Measurements from ENCODE around the gene MRGPRD. TPM values are rescaled to one million over a fixed set of nuclear protein-coding genes. Genes with fewer than 3 reads are reported as not detected.
"Not testable (repeated sequence)": the region's sequence is repeated elsewhere in the genome, so short reads cannot be mapped to it uniquely, and the experiment has no call there.

MRGPRD gene
- total RNA-seq, 1 experiment from 2014 or later: not detected

- DNase-seq (ENCODE audit: low read depth): no peak
Measured at GRCh38 chr11:68994161-68994893, 13.5 kb upstream of the MRGPRD start.

- DNase-seq (ENCODE audit: low read depth): no peak
Measured at GRCh38 chr11:68993546-68993945, 12.8 kb upstream of the MRGPRD start.

- DNase-seq (ENCODE audit: low read depth): no peak
Measured at GRCh38 chr11:68992743-68993255, 12.0 kb upstream of the MRGPRD start.

- no peak for DNase-seq (ENCODE audit: low read depth)
Measured at GRCh38 chr11:68990995-68991780, 10.4 kb upstream of the MRGPRD start.

- no peak for DNase-seq (ENCODE audit: low read depth)
Measured at GRCh38 chr11:68989936-68990606, 9.3 kb upstream of the MRGPRD start.

- DNase-seq (ENCODE audit: low read depth): no peak
Measured at GRCh38 chr11:68988491-68988890, 7.7 kb upstream of the MRGPRD start.

GRCh38 chr11:68987211-68987610, 6.4 kb upstream of the MRGPRD start:
- no peak for DNase-seq (ENCODE audit: low read depth)

- DNase-seq (ENCODE audit: low read depth): no peak
Measured at GRCh38 chr11:68983801-68984200, 3.0 kb upstream of the MRGPRD start.

GRCh38 chr11:68982134-68982533, 1.3 kb upstream of the MRGPRD start:
- no peak for DNase-seq (ENCODE audit: low read depth)

- no peak for DNase-seq (ENCODE audit: low read depth)
Measured at GRCh38 chr11:68979931-68980775, 633 bp downstream of the MRGPRD start.

- no peak for DNase-seq (ENCODE audit: low read depth)
Measured at GRCh38 chr11:68978931-68979594, 1.7 kb downstream of the MRGPRD start.

GRCh38 chr11:68978626-68978930, 2.2 kb downstream of the MRGPRD start:
- DNase-seq (ENCODE audit: low read depth): no peak

GRCh38 chr11:68977781-68978625, 2.8 kb downstream of the MRGPRD start:
- DNase-seq (ENCODE audit: low read depth): no peak

- no peak for DNase-seq (ENCODE audit: low read depth)
Measured at GRCh38 chr11:68976563-68976962, 4.2 kb downstream of the MRGPRD start.

- DNase-seq (ENCODE audit: low read depth): no peak
Measured at GRCh38 chr11:68976095-68976494, 4.7 kb downstream of the MRGPRD start.

GRCh38 chr11:68974421-68975194, 6.2 kb downstream of the MRGPRD start:
- DNase-seq (ENCODE audit: low read depth): peak; percentile 34

- not testable (repeated sequence) for DNase-seq (ENCODE audit: low read depth)
Measured at GRCh38 chr11:68973706-68974105, 7.1 kb downstream of the MRGPRD start.

- DNase-seq (ENCODE audit: low read depth): no peak
Measured at GRCh38 chr11:68973219-68973618, 7.6 kb downstream of the MRGPRD start.

- DNase-seq (ENCODE audit: low read depth): no peak
Measured at GRCh38 chr11:68970921-68971636, 9.7 kb downstream of the MRGPRD start.
